ENCODE data around the gene IRF2. TPM values are rescaled to one million over a fixed set of nuclear protein-coding genes. Genes with fewer than 3 reads are reported as not detected.

IRF2 gene
- total RNA-seq, 4 donors from 2014 or later: 32.3 to 50.1 (median 36.4) TPM

GRCh38 chr4:184361443-184361842 lies 112.9 kb downstream of the IRF2 start:
- Histone ChIP-seq H3K36me3 (no peaks in the 10 kb centered on the region), H3K27ac (replicated peaks in 1 of 4) (peak overlapping the region in 2 of 4 donors; percentile 11 to 27), H3K27me3 (no peaks in the 10 kb centered on the region), H3K9me3 (peaks cover 0 to 4% (median 0%) of the 10 kb centered on the region in 4 donors), H3K4me1 (peaks cover 6 to 9% (median 8%) of the 10 kb centered on the region in 4 donors), H3K4me3 (no peak overlapping the region)
- TF ChIP-seq POLR2A (IDR thresholded peaks at IDR 0.05; ENCODE audit: low read depth): no peak
- DNase-seq (ENCODE audit: extremely low spot score): no peak
- intact Hi-C loops (cut with DNase I): no loop called here
- WGBS: 56% methylated on average over 3 of the region's 3 CpGs

DNA sequence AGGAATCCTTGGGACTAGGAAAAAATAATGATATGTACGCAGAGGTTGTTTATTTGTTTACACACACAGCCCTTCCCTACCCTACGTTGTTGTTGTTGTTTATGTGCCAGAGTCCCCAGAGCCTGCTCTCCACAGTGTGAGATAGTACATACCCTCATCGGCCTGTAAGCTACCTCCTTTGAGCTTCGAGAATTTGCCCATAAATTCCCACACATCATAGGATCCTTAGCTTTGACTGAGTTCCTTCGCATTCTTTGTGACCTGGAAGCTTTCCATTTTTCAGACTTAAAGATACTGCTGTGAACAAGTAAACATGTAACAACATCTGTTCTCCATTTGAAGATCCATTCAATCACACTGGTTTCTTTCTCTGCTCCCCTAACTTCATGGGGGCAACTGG lies 114.5 kb downstream of the IRF2 start:
- intact Hi-C loops (cut with DNase I): no loop called here
- DNase-seq (ENCODE audit: extremely low spot score): no peak
- Histone ChIP-seq H3K4me3 (no peak overlapping the region), H3K36me3 (no peaks in the 10 kb centered on the region), H3K27me3 (no peaks in the 10 kb centered on the region), H3K9me3 (peaks cover 0 to 4% (median 0%) of the 10 kb centered on the region in 4 donors), H3K27ac (replicated peaks in 1 of 4) (no peak overlapping the region), H3K4me1 (peaks cover 11 to 19% (median 17%) of the 10 kb centered on the region in 4 donors)
- TF ChIP-seq POLR2A (IDR thresholded peaks at IDR 0.05; ENCODE audit: low read depth) (no peak), EP300 (IDR thresholded peaks at IDR 0.05) (no peak), POLR2AphosphoS5 (IDR thresholded peaks at IDR 0.05) (no peak)
- TF ChIP-seq, protein P1, sequence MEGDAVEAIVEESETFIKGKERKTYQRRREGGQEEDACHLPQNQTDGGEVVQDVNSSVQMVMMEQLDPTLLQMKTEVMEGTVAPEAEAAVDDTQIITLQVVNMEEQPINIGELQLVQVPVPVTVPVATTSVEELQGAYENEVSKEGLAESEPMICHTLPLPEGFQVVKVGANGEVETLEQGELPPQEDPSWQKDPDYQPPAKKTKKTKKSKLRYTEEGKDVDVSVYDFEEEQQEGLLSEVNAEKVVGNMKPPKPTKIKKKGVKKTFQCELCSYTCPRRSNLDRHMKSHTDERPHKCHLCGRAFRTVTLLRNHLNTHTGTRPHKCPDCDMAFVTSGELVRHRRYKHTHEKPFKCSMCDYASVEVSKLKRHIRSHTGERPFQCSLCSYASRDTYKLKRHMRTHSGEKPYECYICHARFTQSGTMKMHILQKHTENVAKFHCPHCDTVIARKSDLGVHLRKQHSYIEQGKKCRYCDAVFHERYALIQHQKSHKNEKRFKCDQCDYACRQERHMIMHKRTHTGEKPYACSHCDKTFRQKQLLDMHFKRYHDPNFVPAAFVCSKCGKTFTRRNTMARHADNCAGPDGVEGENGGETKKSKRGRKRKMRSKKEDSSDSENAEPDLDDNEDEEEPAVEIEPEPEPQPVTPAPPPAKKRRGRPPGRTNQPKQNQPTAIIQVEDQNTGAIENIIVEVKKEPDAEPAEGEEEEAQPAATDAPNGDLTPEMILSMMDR (IDR thresholded peaks at IDR 0.05): no peak
- 82% methylated on average over 5 of the region's 5 CpGs for WGBS

- Histone ChIP-seq H3K27ac (replicated peaks in 1 of 4) (peak overlapping the region in 2 of 4 donors; percentile 17 to 36), H3K36me3 (no peaks in the 10 kb centered on the region), H3K9me3 (peaks cover 0 to 4% (median 0%) of the 10 kb centered on the region in 4 donors), H3K27me3 (no peaks in the 10 kb centered on the region), H3K4me3 (no peak overlapping the region), H3K4me1 (peaks cover 16 to 23% (median 22%) of the 10 kb centered on the region in 4 donors)
- 84% methylated on average over 5 of the region's 5 CpGs for WGBS
- TF ChIP-seq POLR2A (IDR thresholded peaks at IDR 0.05; ENCODE audit: low read depth) (no peak), EP300 (IDR thresholded peaks at IDR 0.05) (no peak), POLR2AphosphoS5 (IDR thresholded peaks at IDR 0.05) (no peak)
- TF ChIP-seq, protein P1 (IDR thresholded peaks at IDR 0.05): no peak
- intact Hi-C loops (cut with DNase I): no loop called here
- no peak for DNase-seq (ENCODE audit: extremely low spot score)
These were observed 115.7 kb downstream of the IRF2 start for GRCh38 chr4:184358521-184359232.

- DNase-seq (ENCODE audit: extremely low spot score): no peak
- 96% methylated on average over 4 of the region's 4 CpGs for WGBS
- peaks cover 0 to 4% (median 0%) of the 10 kb centered on the region in 4 donors for H3K9me3 ChIP-seq
- peak overlapping the region in 1 of 4 donors; percentile 30 for H3K27ac ChIP-seq (replicated peaks in 1 of 4)
- H3K36me3 ChIP-seq: no peaks in the 10 kb centered on the region
- intact Hi-C loops (cut with DNase I): no loop called here
- H3K4me1 ChIP-seq: peaks cover 16 to 23% (median 22%) of the 10 kb centered on the region in 4 donors
- TF ChIP-seq, protein P1 (IDR thresholded peaks at IDR 0.05): no peak
- no peak for TF ChIP-seq POLR2AphosphoS5 (IDR thresholded peaks at IDR 0.05)
- TF ChIP-seq POLR2A (IDR thresholded peaks at IDR 0.05; ENCODE audit: low read depth): no peak
- no peak for TF ChIP-seq EP300 (IDR thresholded peaks at IDR 0.05)
- no peaks in the 10 kb centered on the region for H3K27me3 ChIP-seq
- no peak overlapping the region for H3K4me3 ChIP-seq
These were observed 116.6 kb downstream of the IRF2 start for GRCh38 chr4:184357772-184358171.

DNA sequence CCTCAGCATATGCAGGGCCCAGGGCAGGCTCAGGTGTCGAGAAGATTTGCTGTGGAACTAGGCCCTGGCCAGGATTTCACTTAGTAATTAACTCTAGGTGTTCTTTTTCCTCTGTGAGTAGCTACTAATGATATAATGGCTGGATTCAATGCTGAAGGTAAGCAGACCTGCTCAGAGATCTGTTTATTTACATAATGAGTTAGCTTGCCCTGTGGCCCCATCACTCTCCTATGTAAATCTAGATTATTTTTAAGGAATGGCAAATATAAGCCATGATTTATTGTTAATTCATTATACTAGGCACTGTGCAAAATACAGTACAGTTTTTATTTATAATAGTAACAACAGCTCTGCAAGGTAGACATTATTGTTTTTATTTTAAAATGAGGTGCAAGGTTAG lies 117.2 kb downstream of the IRF2 start:
- Histone ChIP-seq H3K4me1 (peaks cover 16 to 23% (median 21%) of the 10 kb centered on the region in 4 donors), H3K27me3 (no peaks in the 10 kb centered on the region), H3K36me3 (no peaks in the 10 kb centered on the region), H3K27ac (replicated peaks in 1 of 4) (no peak overlapping the region), H3K4me3 (no peak overlapping the region), H3K9me3 (peaks cover 0 to 4% (median 0%) of the 10 kb centered on the region in 4 donors)
- intact Hi-C loops (cut with DNase I): no loop called here
- 83% methylated on average over 1 of the region's 1 CpG for WGBS
- no peak for TF ChIP-seq POLR2A (IDR thresholded peaks at IDR 0.05; ENCODE audit: low read depth)
- TF ChIP-seq, protein P1 (IDR thresholded peaks at IDR 0.05): no peak
- TF ChIP-seq EP300 (IDR thresholded peaks at IDR 0.05): no peak
- no peak for TF ChIP-seq POLR2AphosphoS5 (IDR thresholded peaks at IDR 0.05)
- no peak for DNase-seq (ENCODE audit: extremely low spot score)
